DMS114 treated with DMSO at 0.1 percent for 48 hours (cell line): Measurements from ENCODE around the gene LCN15.
A peak's percentile ranks its signal among the peaks of the same experiment; 100 is the strongest.
"Not testable (repeated sequence)": the region's sequence is repeated elsewhere in the genome, so short reads cannot be mapped to it uniquely, and the experiment has no call there.

Experiments
- DNase-seq: peaks from one replicate; lab custom pipeline; 2025; ENCODE audit not compliant: unreplicated experiment; lab: John Stamatoyannopoulos, UW

Gene LCN15

DNA sequence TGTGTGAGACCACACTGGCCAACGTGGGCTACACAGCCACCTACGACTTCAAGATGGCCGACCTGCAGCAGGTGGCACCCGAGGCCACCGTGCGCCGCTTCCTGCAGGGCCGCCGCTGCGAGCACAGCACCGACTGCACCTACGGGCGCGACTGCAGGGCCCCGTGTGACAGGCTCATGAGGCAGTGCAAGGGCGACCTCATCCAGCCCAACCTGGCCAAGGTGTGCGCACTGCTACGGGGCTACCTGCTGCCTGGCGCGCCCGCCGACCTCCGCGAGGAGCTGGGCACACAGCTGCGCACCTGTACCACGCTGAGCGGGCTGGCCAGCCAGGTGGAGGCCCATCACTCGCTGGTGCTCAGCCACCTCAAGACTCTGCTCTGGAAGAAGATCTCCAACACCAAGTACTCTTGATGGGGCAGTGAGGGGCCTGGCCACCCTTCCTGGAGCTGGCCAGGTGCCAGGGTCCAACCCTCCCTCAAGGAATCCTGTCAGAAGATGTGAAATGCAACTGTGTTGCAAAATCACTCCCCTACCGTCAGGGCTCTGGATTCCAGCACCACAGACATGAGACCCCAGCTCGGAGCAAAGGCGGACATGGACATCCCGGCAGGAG lies 40.8 kb downstream of the LCN15 start:
- peak; percentile 6 for DNase-seq

- DNase-seq, result no peak
These were observed 41.4 kb downstream of the LCN15 start for GRCh38 chr9:136722969-136723356.

DNA sequence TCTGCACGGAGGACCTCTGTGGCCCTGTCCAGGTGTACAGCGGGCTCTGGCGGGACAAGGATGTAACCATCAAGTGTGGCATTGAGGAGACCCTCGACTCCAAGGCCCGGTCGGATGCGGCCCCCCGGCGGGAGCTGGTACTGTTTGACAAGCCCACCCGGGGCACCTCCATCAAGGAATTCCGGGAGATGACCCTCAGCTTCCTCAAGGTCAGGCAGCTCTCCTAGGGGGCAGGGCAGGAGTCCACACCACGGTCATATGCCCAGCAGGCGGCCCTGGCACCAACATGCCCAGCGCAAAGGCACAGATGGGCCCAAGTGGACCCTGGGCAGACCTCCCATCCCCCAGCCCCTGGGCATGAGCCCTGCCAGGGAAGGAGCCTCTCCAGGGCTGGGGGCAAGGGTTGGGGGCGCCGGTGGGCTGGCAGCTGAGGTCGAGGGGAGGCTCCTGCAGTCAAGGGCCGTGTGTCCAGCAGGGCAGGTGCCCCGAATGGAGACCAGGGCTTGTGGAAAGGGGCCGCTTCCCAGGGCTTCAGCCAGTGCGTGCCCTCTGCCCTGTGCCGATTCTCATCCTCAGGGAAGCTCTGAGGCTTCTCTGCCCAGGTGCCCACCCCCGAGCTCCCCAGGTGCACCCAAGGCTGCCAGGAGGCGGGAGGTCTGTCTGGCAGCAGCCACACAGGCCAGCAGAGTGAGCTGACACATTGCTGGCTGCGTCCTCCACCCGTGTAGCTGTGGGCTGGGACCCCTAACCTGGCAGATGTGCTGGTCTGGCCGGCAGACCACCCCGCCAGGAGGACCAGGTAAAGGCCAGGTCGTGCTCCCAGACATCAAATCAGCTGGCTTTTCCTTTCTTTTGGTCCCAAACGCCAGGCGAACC lies 42.0 kb downstream of the LCN15 start:
- DNase-seq, result no peak

DNA sequence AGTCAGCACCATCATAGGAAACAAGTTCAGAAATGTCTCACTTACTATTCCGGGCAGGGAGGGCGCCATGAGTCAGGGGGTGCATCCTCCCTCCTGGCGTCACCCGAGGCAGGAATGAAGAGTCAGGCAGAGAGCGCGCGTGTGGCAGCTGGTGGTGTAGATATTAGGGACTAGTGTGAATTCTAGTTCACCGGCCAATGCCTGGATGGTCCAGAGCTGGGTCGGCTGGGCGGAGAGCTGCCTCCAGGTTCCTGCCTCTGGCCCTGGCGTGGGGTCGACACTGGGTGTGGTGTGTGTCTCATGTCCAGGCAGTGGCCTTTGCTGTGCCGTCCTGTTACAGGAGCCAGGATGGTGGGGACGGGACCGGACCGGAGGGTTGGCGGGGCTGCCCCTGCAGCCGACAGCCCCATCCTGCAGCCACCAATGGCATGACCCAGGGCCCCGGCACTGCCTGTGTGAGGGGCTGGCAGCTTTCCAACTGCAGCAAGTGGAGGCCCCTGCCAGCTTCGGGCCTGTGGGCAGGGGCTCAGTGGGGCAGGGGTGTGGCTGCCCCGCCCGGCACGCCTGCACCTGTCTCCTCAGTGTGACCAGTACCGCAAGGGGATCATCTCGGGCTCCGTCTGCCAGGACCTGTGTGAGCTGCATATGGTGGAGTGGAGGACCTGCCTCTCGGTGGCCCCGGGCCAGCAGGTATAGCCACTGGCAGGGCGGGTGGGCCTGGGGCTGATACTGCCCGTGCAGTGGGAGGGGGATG lies 42.8 kb downstream of the LCN15 start:
- DNase-seq, result no peak

DNA sequence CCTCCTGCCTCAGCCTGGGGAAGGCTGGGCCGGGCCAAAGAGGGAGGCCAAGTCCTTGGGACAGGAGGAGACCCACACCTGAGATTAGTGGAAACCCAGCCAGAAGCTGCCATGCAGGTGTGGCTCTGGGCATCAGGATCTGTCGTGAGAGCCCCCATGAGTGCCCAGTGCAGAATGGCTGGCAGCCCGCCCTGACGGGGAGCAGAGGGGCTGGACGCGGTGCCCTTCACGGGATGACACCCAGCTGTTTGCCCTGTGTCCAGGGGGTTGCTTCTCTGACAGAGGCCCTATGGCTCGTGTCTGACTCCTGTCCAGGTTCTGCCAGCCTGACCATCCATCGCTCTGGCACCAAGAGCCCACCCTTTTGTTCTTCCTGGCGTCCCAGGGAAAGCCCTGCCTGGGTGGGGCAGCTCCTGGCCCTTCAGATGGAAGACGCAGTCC lies 43.4 kb downstream of the LCN15 start:
- DNase-seq, result no peak

DNA sequence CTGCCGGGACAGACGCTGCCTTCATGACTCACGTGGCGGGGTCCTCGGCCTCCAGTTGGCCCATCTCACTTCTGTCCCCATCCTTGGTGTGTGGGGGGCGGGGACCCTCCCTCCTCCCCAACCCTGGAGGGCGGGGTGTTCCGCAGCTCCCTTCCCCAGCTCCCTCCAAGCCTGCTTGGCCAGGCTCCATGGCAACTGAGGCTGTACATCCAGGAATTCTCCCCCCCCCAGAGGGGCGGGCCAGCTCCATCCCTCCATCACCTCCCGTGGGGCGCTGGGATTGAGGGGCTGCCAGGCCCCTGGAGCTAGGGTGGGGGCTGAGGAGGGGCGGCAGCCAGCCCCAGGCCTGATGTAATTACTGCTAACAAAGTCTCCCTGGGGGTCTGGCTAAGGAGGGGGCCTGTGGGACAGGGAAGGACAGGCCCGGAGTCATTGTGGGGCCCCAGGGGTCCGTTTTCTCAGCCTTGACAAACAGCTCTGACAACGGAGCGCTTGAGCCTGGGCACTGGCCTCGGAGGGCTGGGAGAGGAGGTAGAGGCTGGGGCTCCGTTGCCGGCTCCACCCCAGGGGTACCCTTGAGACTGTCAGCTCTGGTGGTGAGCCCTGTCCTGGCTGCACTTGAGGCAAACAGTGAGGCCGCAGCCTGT lies 43.9 kb downstream of the LCN15 start:
- no peak for DNase-seq

- no peak for DNase-seq
These were observed 45.0 kb downstream of the LCN15 start for GRCh38 chr9:136719195-136719880.

- DNase-seq, result no peak
These were observed 45.7 kb downstream of the LCN15 start for GRCh38 chr9:136718345-136719194.

- DNase-seq, result no peak
These were observed 46.9 kb downstream of the LCN15 start for GRCh38 chr9:136717399-136717798.

DNA sequence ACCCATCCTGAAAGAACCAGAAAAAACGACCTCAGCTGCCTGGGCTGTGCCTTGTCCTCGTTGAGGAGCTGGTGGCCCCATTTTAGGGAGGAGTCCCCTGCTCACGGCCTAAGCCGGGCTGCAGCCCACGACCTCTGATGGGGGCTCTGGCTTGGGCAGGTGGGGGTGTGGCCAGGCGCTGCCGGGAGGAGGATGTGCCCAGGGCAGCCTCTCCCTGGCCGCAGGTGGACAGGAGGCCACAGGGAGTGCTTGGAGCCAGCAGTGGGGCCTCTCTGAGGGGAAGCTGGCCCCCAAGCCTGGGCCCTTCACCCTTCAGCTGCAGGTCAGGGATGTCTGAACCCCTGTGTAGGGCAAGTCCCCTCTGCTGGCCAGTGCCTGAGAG lies 49.4 kb downstream of the LCN15 start:
- no peak for DNase-seq

- DNase-seq, result no peak
These were observed 50.0 kb downstream of the LCN15 start for GRCh38 chr9:136714096-136714892.

DNA sequence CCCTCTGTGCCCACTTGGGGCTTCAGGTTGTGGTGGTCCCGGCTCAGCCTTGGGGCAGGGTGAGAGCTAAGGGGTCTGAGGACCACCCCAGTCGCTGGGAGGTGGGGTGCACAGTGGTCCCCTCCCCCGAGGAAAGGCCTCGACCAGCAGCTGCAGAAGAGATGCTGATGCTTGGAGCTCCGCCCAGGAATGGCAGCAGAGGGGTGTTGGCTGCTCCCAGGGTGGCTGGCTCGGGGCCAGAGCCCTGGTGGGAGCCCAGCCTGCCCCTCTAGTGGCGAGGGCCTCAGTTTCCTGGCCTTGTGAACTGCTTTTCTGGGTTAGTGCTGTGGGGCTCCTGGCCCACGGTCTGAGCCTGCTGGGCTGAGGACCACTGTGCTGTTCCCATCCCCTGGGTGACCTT lies 50.8 kb downstream of the LCN15 start:
- no peak for DNase-seq

GRCh38 chr9:136712690-136713544 lies 51.4 kb downstream of the LCN15 start:
- no peak for DNase-seq

DNA sequence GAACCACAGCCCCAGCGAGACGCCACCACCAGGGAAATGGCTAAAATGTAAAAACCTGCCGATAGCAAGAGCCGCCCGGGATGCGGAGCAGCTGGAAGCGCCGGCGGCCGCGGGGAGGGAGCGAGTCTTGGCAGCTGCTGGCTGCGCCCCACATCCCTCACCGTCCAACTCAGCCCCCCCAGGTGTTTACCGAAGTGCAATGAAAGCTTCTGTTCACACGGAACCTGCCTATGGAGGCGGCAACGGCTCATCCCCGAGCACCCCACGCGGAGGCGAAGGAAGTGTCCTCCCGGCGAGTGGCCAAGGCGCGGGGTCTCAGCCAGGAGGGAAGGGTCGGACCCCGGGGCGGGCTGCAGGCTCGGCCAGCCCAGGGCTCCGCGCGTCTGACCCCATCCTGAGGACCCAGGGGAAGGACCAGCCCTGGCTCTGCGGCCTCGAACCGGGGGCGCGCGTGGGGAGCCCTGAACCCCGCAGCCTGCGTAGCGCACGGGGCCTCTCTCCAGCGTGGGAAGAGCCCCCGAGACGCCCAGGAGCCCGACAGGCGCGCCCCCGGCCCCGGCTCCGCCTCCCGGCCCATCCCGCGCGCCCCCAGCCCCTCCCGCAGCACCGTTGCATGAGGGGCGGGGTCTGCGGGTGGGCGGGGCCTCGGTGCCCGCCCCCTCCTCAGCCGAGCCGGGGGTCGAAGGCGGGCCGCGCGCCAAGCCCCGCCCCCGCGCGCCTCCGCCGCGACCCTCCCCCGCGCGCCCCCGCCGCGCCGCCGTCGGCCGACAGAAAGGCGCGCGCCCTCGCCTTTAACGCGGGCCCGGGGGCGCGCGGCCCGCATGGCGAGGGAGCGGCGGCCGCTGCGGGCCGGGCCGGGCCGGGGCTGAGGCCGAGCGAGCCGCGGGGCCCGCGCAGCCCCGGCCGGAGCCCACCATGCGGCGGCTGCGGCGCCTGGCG lies 52.3 kb downstream of the LCN15 start, which contains the start of gene DIPK1B:
Gene DIPK1B (plus strand): TSS at position 822 of the 939 bp plus-strand sequence. CDS start 94 bp downstream, at position 916.
- DNase-seq, result peak; percentile 12

DNA sequence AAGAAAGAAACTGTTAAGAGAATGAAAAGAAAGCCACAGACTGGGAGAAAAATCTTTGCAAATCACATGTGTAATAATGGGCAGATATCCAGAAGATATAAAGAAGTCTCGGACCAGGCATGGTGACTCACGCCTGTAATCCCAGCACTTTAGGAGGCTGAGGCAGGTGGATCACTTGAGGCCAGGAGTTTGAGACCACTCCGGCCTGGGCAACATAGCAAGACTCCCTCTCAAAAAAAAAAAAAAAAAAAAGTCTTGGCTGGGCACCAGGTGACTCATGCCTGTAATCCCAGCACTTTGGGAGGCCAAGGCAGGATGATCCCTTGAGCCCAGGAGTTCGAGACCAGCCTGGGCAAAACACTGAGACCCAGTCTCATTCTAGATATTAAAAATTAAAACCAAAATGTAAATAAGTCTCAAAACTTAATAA lies 53.1 kb downstream of the LCN15 start:
- not testable (repeated sequence) for DNase-seq

DNA sequence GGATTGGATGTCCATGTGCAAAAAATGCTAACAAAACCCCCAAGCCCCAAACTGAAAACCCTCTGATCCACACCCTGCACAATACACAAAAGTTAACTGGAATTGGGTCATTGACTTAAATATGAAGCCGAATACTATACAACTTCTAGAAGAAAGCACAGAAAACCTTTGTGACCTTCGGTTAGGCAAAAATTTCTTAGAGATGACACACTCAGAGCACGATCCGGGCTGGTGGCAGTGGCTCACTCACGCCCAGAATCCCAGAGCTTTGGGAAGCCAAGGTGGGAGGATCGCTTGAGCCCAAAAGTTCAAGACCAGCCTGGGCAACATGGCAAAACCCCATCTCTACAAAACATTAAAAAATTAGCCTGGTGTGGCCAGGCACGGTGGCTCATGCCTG lies 53.8 kb downstream of the LCN15 start:
- DNase-seq, result no peak
